ENCODE results near the gene CDK2AP2. TPM values are rescaled to one million over a fixed set of nuclear protein-coding genes. Genes with fewer than 3 reads are reported as not detected.
"Not testable (repeated sequence)": the region's sequence is repeated elsewhere in the genome, so short reads cannot be mapped to it uniquely, and the experiment has no call there.

The CDK2AP2 gene
- total RNA-seq, 3 donors from 2014 or later = 32.1 to 35.4 (median 32.8) TPM

- no peaks in the 10 kb centered on the region for H3K36me3 ChIP-seq
- H3K4me3 ChIP-seq = no peak overlapping the region
- H3K4me1 ChIP-seq = no peaks in the 10 kb centered on the region
- H3K9me3 ChIP-seq = no peaks in the 10 kb centered on the region
- intact Hi-C loops (cut with DNase I; ENCODE audit: low total_unique reads) = no loop called here
- H3K27ac ChIP-seq = no peak overlapping the region
- no peaks in the 10 kb centered on the region for H3K27me3 ChIP-seq
- no peak for DNase-seq (ENCODE audit: low spot score in 2 of 2)
- TF ChIP-seq POLR2A (IDR thresholded peaks at IDR 0.05) (no peak), CTCF (IDR thresholded peaks at IDR 0.05) (no peak), POLR2AphosphoS5 (IDR thresholded peaks at IDR 0.05) (no peak)
Measured at GRCh38 chr11:67517784-67518552, 10.0 kb upstream of the CDK2AP2 start.

GRCh38 chr11:67516806-67517205, 8.8 kb upstream of the CDK2AP2 start:
- TF ChIP-seq POLR2A (IDR thresholded peaks at IDR 0.05) (no peak), CTCF (IDR thresholded peaks at IDR 0.05) (no peak), POLR2AphosphoS5 (IDR thresholded peaks at IDR 0.05) (no peak)
- H3K36me3 ChIP-seq = no peaks in the 10 kb centered on the region
- H3K9me3 ChIP-seq = no peaks in the 10 kb centered on the region
- no peaks in the 10 kb centered on the region for H3K4me1 ChIP-seq
- no peak overlapping the region for H3K27ac ChIP-seq
- DNase-seq (ENCODE audit: low spot score in 2 of 2) = no peak
- intact Hi-C loops (cut with DNase I; ENCODE audit: low total_unique reads) = no loop called here
- H3K4me3 ChIP-seq = no peak overlapping the region
- no peaks in the 10 kb centered on the region for H3K27me3 ChIP-seq

DNA sequence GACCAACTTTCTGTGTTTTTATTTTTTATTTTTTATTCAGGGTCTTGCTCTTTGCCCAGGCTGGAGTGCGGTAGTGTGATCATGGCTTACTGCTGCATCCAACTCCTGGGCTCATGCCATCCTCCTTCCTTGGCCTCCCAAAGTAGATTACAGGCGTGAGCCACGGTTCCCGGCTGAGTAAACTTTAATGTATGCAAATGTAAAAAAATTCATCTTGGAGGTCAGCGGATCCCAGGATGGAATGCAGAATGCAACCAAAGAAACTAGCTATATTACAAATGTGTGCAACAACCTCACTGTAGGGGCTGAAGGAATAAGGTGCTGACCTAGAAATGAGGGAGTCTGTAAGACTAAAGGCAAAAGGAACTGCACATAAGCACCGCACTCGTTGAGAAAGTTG, 6.2 kb upstream of the CDK2AP2 start:
- no peaks in the 10 kb centered on the region for H3K36me3 ChIP-seq
- H3K27ac ChIP-seq = no peak overlapping the region
- H3K27me3 ChIP-seq = no peaks in the 10 kb centered on the region
- DNase-seq (ENCODE audit: low spot score in 2 of 2) = no peak
- H3K4me3 ChIP-seq = no peak overlapping the region
- no peaks in the 10 kb centered on the region for H3K4me1 ChIP-seq
- intact Hi-C loops (cut with DNase I; ENCODE audit: low total_unique reads) = no loop called here
- H3K9me3 ChIP-seq = no peaks in the 10 kb centered on the region
- TF ChIP-seq POLR2A (IDR thresholded peaks at IDR 0.05) = no peak
- no peak for TF ChIP-seq CTCF (IDR thresholded peaks at IDR 0.05)
- TF ChIP-seq POLR2AphosphoS5 (IDR thresholded peaks at IDR 0.05) = no peak

- H3K4me3 ChIP-seq; H3K36me3 ChIP-seq; H3K27ac ChIP-seq; H3K27me3 ChIP-seq; DNase-seq (ENCODE audit: low spot score in 2 of 2); H3K9me3 ChIP-seq: not testable (repeated sequence)
- H3K4me1 ChIP-seq = peaks cover 0 to 11% of the 10 kb centered on the region in 2 donors
- intact Hi-C loops (cut with DNase I; ENCODE audit: low total_unique reads) = loop anchor here (2.0 kb wide), 1 partner anchor 39 kb away; no protein-coding TSS in a partner anchor
Measured at GRCh38 chr11:67511558-67511957, 3.6 kb upstream of the CDK2AP2 start.

DNA sequence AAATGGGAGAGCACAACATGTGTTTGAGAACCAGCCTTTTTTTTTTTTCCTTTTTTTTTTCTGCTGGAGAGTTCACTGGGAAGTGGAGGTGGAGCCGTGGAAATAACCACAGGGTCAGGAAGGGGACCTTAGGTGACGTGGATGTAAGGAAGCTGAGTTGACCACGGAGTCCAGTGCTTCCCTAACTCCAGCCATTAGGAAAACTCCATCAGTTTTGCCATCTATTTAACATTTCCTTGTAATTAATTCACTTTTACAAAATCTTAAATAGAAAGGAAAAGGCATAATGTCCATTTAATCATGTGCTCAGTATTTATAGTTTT, 2.0 kb upstream of the CDK2AP2 start:
- Histone ChIP-seq H3K4me1 (peaks cover 8 to 20% of the 10 kb centered on the region in 2 donors), H3K4me3 (no peak overlapping the region), H3K9me3 (no peaks in the 10 kb centered on the region), H3K36me3 (no peaks in the 10 kb centered on the region), H3K27ac (no peak overlapping the region), H3K27me3 (no peaks in the 10 kb centered on the region)
- DNase-seq (ENCODE audit: low spot score in 2 of 2) = no peak
- TF ChIP-seq POLR2AphosphoS5 (IDR thresholded peaks at IDR 0.05) (no peak), POLR2A (IDR thresholded peaks at IDR 0.05) (no peak), CTCF (IDR thresholded peaks at IDR 0.05) (no peak)
- intact Hi-C loops (cut with DNase I; ENCODE audit: low total_unique reads) = loop anchor here (2.0 kb wide), 1 partner anchor 37 kb away; no protein-coding TSS in a partner anchor

All from breast epithelium (tissue), 4 donors.